ENCODE data around the gene MFAP4.

MFAP4 gene

DNA sequence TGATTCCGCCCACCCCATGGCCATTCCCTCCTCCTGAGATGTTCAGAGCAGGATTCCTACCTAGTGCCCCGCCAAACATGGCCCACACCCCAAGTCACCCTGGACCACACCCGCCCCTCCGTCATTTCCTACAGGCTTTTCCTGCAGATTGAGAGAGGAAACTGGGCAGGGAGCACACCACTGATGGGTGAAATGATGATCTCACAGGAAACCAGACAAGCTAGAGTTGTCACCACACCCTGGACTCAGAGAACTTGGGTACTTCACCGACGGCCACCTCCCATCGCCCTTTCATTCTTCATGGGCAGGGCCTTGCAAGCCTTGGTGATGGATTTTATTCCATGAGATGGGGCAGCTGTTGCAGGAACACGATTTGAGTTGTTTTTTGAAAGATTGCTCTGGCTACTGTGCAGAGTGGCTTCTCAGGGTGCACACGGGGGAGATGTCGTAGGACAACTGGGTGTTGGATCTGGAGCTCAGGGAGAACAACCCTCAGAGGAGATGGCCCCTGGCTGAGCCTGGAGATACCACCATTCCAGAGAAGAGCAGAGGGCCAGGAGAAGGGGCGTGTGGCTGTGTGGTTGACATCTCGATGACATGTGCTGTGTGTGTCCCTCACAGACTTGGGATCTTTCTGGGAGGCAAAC, 17.0 kb downstream of the MFAP4 start:
- TF ChIP-seq, protein P1, sequence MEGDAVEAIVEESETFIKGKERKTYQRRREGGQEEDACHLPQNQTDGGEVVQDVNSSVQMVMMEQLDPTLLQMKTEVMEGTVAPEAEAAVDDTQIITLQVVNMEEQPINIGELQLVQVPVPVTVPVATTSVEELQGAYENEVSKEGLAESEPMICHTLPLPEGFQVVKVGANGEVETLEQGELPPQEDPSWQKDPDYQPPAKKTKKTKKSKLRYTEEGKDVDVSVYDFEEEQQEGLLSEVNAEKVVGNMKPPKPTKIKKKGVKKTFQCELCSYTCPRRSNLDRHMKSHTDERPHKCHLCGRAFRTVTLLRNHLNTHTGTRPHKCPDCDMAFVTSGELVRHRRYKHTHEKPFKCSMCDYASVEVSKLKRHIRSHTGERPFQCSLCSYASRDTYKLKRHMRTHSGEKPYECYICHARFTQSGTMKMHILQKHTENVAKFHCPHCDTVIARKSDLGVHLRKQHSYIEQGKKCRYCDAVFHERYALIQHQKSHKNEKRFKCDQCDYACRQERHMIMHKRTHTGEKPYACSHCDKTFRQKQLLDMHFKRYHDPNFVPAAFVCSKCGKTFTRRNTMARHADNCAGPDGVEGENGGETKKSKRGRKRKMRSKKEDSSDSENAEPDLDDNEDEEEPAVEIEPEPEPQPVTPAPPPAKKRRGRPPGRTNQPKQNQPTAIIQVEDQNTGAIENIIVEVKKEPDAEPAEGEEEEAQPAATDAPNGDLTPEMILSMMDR (IDR thresholded peaks at IDR 0.05; ENCODE audit: borderline replicate concordance, insufficient read depth, low read depth, low read length), result no peak
- no peak overlapping the region for H3K4me3 ChIP-seq (ENCODE audit: low read depth, low read length)

DNA sequence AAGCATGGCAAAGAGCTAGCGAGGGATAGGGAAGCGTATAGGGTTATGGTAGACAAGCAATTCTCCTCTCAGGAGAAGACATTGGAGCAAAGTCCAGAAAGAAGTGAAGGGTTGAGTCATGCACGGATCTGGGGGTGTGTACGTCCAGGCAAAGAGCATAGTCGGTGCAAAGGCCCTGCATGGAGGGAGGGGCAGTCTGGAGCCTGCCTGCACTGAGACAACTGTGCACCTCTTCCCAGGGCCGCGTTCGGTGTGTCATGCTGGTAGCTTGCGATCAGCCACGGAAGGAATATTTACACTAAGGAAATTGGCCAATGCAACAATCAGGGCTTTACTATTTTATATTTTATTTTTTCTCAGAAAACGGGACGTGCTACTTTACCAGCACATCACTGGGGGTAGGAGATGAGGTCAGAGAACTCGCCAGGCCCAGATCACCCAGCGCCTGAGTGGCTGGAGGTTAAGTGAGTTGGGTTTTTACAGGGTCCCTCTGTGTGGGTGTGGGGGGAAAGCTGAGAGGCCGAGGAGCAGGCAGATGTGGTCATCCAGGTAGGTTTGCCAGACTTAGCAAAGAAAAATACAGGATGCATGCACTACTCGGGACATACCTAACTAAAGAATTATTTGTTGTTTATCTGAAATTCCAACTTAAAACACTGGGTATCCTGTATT, 17.7 kb downstream of the MFAP4 start:
- no peak overlapping the region for H3K4me3 ChIP-seq (ENCODE audit: low read depth, low read length)
- TF ChIP-seq, protein P1 (IDR thresholded peaks at IDR 0.05; ENCODE audit: borderline replicate concordance, insufficient read depth, low read depth, low read length), result no peak

DNA sequence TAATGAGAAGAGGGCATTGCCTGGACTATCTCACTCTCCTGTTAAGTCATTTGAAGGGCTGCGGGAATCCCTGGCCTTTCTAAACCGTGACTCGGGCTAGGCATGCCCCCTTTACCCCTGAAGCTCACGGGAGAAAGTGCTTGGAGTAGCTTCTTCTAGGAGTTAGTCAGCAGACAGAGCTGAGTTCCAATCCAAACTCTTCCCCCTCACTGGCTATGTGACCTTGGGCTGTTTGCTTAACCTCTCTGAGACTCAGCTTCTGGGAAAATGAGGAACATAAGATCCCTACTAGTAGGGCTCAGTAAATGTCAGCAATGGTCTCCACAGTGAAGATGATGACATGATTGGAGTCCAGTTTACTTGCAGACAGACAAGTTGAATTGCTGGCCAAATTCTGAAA, 18.8 kb downstream of the MFAP4 start:
- TF ChIP-seq, protein P1 (IDR thresholded peaks at IDR 0.05; ENCODE audit: borderline replicate concordance, insufficient read depth, low read depth, low read length), result no peak
- no peak overlapping the region for H3K4me3 ChIP-seq (ENCODE audit: low read depth, low read length)

DNA sequence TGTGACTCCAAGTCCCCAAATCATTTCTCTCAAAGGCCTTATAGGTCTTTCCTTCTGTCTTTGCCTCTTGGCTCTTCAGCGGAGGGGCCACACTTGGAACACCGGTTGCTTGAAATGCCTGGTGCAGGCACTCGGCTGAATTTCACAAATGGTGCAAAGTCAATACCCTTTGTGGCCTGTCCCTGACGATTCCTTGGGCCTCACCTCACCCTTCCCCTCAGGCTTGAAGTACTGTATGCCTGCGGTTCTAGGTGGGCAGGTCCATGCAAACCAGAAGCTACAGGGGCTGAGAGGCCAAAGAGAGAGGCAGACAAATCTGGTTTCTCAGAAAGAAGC, 20.4 kb downstream of the MFAP4 start:
- H3K4me3 ChIP-seq (ENCODE audit: low read depth, low read length), result no peak overlapping the region
- TF ChIP-seq, protein P1 (IDR thresholded peaks at IDR 0.05; ENCODE audit: borderline replicate concordance, insufficient read depth, low read depth, low read length), result no peak

DNA sequence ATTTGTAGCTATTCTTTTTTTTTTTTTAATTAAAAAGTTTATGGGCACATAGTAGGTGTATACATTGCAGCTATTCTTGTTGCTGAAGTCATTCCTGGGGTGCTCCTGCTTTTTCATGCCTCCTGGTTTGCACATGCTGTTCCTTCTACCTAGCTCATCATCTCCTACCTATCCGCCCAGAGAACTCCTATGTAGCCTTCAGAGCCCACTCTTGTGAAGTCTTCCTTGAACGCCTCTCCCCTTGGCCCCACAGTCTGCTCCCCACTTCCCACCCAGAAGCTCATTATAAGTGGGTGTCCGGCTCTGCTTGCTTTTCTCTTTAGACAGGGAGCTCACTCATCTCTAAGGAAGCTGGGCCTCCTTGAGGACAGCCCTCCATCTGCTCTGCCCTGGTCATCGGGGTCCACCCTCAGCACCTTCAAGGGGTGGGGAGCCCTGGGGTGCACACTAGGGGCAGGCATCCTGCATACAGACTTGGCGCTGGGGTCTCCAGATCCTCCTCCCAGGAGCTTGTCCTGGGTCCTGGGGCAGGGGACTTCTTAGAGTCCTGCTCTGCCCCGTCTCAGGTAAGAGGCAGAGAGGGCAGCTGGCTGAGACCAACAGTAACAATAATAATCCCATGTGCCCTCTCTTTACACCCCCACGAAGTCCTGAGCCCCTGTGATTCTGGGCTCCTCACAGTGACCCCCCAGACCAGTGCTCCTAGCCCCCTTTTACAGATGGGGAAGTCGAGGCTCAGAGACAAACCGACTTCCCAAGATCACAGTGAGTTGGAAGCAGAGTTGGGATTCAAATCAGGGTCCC, 21.0 kb downstream of the MFAP4 start:
- TF ChIP-seq, protein P1 (IDR thresholded peaks at IDR 0.05; ENCODE audit: borderline replicate concordance, insufficient read depth, low read depth, low read length), result no peak
- H3K4me3 ChIP-seq (ENCODE audit: low read depth, low read length), result no peak overlapping the region

DNA sequence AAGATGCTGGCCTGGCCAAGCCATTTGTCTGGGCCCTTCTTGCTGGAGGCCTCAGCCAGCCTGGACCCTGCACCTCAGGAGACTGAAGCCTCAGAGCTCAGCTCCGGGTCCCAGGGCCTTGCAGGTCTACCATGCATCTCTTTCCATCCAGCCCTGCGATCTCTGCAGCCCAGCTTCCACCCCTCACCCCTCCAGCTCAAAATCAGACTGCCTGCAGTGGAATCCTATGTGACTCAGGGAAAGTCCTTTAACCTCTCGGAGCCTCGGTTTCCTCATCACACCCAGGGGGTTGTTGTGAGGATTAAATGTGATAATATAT, 21.5 kb downstream of the MFAP4 start:
- H3K4me3 ChIP-seq (ENCODE audit: low read depth, low read length), result no peak overlapping the region
- TF ChIP-seq, protein P1 (IDR thresholded peaks at IDR 0.05; ENCODE audit: borderline replicate concordance, insufficient read depth, low read depth, low read length), result no peak
